ENCODE data around the gene FOXL1.

Gene FOXL1

GRCh38 chr16:86578061-86578599 is at the start of gene FOXL1:
Gene FOXL1 (plus strand): TSS chr16:86578549. CDS start chr16:86578724, 175 bp downstream.
- in situ Hi-C loops (cut with MboI; ENCODE audit: low sequenced_read_pairs): no loop called here

- in situ Hi-C loops (cut with MboI; ENCODE audit: low sequenced_read_pairs): no loop called here
These were observed 49.2 kb upstream of the FOXL1 start for GRCh38 chr16:86529160-86529559.

- in situ Hi-C loops (cut with MboI; ENCODE audit: low sequenced_read_pairs): no loop called here
These were observed 47.8 kb upstream of the FOXL1 start for GRCh38 chr16:86530251-86531190.

- in situ Hi-C loops (cut with MboI; ENCODE audit: low sequenced_read_pairs): no loop called here
These were observed 47.2 kb upstream of the FOXL1 start for GRCh38 chr16:86531191-86531545.

DNA sequence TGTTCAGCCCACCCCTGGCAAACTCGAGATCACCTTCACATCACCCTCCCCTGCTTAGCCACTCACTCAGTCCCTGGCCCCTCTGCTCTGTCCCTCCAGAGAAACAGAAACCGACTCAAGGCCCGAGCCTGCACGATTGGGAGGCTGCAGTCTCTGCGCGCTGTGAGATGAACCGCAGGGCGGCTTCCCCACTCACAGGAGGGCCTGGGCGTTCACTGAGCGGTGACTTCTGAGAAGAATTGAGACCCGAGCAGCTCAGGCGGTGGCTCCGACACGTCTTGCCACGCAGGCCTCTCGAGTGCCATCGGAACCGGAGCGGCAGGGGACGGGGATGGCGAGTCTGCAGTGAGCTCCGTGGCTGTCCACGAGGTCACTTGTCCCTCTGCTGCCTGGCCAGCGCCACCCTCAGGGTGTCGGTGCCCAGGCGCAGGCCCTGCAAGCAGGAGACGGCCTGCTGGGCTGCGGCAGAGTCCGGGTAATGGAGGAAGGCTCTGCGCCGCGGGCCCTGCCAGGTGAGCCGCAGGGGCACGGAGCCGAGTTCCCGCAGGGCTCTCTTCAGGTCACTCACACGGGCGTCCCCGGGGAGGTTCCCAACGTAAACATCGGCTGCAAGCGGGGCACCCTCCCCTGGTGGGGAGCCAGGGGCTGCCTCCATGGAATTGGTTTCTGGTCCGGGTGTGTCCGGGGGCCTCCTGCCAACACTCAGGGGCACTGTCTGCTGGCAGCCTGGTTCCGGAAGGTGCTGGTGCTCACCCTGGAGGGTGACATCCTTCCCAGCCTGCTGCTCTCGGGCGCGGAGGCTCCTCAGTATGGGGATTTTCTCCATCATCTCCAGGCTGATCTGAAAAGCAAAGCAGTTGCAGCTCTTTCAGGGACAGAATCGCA is 46.5 kb upstream of the FOXL1 start:
- in situ Hi-C loops (cut with MboI; ENCODE audit: low sequenced_read_pairs): no loop called here

- in situ Hi-C loops (cut with MboI; ENCODE audit: low sequenced_read_pairs): no loop called here
These were observed 45.9 kb upstream of the FOXL1 start for GRCh38 chr16:86532526-86532815.

DNA sequence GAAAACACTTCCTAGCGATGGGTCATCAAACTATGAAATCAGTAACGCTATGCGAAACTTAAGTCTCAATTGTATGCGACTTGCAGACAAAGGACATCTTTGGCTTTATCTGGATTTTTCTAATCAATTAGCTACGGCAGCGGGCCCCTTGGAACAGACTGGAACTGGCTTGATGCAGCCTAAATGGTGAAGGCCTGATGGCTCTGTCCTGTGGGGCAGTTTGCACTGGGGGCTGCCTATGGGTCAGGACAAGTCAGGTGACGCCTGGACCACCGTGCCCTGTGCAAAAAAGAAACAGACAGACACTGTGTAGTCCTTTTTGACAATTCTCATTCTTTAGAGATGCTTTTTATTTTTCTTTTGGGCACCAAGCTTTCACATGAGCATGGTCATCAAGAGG is 45.3 kb upstream of the FOXL1 start:
- in situ Hi-C loops (cut with MboI; ENCODE audit: low sequenced_read_pairs): no loop called here

DNA sequence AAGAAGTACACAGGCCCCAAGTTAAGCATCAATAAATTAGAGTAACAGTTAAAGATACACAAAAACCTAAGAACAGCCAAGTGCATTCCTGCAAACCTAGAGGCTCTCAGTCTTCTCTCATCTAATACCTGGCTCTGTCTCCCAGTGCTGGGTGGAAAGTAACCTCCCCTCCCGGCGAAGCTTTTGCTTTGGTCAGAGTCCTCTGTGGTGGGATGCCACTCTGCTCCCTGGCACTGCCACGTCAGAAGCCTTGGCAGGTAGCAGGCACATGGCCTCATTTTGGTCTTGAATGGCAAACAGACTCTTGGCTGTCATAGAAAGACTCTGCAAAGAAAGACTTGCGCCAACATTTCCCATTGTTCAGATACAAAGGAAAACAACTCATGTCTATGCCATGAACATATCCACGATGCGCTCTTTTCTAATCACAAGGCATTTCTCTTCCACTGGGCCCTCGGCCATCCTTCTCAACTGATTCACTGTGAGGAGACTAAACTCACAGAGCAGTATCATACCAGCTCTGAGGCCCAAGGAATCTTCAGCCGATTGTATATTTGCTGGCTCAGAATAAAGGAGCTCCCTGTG is 44.5 kb upstream of the FOXL1 start:
- in situ Hi-C loops (cut with MboI; ENCODE audit: low sequenced_read_pairs): no loop called here

- in situ Hi-C loops (cut with MboI; ENCODE audit: low sequenced_read_pairs): no loop called here
These were observed 43.4 kb upstream of the FOXL1 start for GRCh38 chr16:86534779-86535615.

DNA sequence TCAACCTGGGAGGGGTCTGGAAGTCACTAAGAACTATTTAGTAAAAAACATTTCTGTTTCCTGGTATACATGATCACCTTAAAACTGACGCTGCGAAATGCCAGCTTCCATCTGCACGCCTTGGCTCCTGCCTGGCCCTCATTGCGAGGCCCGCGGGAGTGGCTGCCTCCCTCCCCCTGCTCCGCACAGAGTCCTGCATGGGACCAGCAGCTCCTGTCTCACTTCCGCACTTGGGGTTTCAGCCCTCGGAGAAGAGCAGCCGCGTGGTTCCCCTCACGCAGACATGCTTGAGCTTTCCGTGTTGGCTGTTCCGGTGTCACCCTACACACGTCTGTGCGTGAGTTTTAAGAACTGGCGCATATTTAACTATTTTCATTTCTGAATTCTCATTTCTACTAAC is 41.7 kb upstream of the FOXL1 start:
- in situ Hi-C loops (cut with MboI; ENCODE audit: low sequenced_read_pairs): no loop called here

DNA sequence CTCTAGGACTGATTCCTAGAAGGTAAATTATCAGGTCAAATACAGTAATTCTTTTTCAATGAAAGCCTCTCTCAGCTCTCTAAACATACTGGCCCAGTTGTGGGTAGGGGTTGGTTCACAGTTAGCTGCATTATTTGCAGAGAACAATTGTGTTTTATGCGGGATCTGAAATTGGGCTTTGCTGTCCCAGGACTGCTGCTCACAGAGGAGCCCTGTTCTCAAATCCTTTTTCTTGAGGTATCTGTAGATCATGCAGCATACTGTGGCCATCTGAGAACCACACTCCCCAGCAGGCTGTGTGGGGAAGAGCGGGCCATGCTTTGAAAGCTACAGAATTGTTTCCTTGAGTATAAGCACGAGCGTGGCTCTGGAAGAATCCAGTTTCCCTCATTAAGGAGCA is 40.9 kb upstream of the FOXL1 start:
- in situ Hi-C loops (cut with MboI; ENCODE audit: low sequenced_read_pairs): no loop called here

DNA sequence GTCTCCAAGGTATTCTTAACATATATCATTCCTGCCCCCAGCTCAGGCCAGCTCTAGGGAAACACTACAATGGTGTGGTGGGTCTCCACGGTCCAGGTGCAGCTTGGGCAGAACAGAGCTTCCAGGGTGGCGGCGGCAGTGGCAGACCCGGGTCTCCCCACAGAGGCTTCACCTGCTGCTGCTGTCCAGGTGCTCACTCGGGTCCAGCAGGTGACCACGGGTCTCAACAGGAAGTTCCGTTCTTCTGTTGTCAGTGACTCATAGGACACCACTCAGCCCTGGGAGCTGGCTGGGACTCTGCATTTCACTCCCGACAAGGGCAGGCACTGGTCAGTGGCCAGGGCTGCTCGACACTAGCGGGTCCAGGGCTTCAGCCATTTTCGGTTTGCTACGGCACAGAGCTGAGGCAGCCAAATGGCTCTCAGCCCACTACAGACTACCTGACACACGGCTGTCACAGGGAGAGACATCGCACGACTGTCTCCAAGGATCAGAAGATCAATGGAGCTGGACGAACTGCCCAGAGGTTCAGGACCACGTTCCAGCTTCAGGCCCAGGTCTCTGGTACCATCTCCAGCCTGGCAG is 40.1 kb upstream of the FOXL1 start:
- in situ Hi-C loops (cut with MboI; ENCODE audit: low sequenced_read_pairs): no loop called here

DNA sequence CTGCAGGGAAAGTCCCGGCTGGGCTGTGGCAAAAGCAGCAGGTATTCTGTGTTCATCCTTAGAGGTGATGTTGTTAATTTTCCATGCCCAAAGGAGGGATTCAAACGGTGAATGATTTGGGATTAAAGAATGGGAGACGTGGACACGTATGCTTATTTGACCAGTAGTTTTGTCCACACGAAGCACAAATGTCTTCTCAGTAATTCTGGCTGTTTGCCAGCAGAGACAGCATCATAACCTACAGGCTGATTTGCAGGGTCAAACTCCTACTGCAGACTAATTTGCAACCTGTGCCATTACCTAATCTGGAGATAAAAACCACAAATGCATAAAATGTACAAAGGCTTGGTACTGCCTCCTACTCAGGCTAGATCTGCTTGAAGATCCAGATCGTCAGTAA is 37.5 kb upstream of the FOXL1 start:
- in situ Hi-C loops (cut with MboI; ENCODE audit: low sequenced_read_pairs): no loop called here

DNA sequence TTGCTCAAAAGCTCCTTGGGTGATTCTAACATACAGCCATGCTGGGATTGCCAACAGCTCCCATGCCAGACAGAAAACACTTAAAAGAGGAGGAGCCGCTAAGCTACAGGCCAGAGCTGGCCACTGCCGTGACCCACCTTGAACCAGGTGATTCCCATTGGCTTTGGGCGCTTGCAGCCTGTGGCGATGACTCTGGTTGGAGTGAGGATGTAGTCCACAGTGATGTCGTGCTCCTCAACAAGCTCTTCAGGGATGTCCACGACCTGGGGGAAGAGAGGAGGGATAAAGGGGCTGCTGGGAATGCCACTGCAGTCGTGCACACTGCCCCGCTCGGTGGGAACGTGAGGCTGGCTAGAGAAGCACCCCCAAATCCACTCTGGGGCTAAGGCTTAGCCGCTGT is 36.8 kb upstream of the FOXL1 start:
- in situ Hi-C loops (cut with MboI; ENCODE audit: low sequenced_read_pairs): no loop called here

DNA sequence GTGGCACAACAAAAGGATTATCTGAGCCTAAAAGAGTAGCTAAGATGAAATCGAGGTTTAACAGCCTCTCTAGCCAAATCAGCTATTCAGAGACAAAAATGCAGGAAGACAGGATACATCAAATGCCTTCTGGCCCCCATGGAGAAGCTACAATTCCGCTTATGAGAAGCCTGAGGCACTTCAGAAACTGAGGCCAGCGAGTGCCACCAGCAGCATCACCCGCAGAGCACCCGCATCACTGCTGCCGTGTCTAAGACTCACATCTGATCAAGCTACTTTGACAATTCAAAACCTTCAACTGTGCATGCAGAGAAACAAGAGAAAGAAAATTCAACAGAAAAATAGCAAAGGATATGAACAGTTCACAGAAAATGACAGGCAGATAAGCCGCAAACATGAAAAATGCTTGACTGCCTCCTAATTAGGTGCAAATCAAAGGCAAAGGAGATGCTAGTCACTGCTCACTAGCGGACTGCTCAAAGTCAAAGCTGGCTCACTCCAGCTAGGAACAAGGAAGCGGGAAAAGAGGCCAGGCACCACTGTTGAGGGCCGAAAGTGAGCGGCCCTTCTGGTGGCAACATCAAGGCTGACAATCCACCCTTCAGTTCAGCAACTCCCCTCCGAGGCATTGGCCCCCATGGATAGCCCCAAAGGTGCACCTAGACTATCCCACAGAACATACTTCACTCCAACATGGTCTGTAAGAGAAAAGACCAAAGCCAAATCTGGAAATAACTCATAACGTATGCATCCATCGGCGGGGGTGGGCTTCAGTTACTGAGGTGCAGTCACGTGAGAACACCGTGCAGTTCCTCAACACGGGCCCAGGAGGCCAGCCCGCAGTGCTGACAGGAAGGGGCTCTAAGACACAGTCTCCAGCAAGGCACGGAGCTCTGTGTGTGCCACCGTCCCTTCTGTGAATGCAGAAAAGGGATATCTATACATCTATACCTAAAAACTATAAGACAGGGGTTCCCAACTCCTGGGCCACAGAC is 35.3 kb upstream of the FOXL1 start:
- in situ Hi-C loops (cut with MboI; ENCODE audit: low sequenced_read_pairs): no loop called here

GRCh38 chr16:86545481-86545880 is 32.9 kb upstream of the FOXL1 start:
- in situ Hi-C loops (cut with MboI; ENCODE audit: low sequenced_read_pairs): no loop called here

- in situ Hi-C loops (cut with MboI; ENCODE audit: low sequenced_read_pairs): no loop called here
These were observed 32.3 kb upstream of the FOXL1 start for GRCh38 chr16:86545954-86546637.

- in situ Hi-C loops (cut with MboI; ENCODE audit: low sequenced_read_pairs): no loop called here
These were observed 31.7 kb upstream of the FOXL1 start for GRCh38 chr16:86546638-86547013.
